ENCODE results near the gene ATP1A4.
"Not testable (repeated sequence)": the region's sequence is repeated elsewhere in the genome, so short reads cannot be mapped to it uniquely, and the experiment has no call there.

ATP1A4 gene

DNA sequence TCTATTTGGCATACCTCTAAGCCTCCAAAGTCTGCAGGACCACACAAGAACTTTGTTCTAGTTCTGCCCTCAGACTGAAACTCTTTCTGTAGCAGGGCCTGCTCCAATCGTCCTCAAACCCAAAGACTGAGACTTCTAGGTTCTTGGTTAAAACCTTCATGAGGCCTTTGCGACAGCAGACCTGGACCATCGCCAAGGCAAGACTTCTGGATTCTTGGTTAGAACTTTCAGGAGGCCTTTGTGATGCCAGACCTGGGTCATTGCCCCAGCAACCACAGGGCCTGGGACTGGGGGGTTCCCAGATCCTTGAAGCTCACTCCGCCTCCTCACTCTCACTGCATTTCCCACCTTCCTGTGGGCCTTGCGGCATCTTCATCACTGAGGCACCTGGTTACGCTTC, at the start of gene ATP1A4:
TSS of gene ATP1A4 (plus strand) at position 301 of the 400 bp plus-strand sequence. CDS start 438 bp downstream, outside the sequence.
- DNase-seq = no peak

DNA sequence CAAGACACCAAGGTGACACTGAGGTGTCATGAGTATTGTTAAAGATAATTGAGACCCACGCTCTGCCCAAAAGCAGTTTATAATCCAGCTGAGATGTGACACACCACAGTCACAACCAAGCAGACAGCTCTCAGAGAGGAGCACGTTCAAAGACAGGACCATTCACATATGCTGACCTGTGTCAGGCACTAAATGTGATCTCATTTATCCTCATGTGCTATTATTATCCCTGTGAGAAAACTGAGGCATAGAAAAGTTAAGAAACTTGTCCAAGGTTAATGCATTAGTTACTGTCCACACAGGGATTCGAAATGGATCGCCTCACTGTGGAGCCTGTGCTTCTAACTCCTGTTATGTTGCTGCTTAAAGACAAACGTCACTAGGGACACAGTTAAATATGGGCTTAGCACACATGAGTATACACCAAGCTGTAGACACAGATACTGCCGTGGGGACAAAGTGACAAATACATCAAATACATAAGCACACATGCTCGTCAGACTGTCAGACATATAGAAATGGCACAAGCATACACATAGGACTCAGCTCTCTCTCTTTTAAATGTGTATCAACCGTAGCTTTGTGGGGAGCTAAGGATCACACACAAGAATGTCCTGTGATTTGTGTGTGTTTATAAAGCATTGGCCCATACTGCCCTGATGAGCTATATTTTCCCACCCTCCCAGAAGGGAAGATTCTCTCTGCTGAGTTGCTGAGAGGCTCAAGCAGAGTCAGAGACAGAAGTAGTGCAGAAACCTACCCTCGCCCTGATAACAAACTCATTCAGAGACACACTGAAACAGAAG, 49.5 kb upstream of the ATP1A4 start:
- DNase-seq = no peak

DNA sequence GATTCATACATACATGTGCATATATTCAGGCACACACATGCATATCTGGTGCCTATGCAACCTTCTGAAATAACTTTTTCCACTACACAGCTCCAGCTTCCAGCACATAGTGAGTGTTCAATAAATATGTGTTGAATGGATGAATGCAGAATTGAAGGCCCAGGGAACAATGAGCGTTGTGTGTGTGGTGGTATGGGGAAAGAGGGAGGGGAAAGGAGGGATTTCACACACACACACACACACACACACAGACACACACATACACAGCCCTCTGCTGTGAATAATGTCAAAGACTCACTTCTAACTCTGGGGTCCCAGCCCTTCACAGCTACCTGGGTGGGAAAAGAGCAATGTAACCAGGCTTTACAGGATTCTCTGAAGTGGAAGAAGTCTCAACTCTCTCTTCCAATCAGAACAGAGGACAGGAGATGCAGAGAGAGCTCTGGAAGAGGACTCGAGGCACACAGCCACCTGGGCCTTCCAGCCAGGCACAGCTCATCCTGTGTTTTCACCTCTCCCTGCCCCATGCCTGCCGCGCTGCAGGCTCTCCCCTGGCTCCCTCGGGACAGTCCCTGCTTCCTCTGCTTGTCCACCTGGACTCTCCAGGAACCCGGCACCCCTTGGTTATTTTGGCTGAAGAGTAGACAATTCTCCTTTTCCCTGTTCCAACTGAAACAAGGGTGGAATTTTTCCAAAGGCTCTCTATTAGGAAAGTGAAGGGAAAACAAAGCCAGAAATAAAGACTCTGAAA, 47.6 kb upstream of the ATP1A4 start:
- no peak for DNase-seq

DNA sequence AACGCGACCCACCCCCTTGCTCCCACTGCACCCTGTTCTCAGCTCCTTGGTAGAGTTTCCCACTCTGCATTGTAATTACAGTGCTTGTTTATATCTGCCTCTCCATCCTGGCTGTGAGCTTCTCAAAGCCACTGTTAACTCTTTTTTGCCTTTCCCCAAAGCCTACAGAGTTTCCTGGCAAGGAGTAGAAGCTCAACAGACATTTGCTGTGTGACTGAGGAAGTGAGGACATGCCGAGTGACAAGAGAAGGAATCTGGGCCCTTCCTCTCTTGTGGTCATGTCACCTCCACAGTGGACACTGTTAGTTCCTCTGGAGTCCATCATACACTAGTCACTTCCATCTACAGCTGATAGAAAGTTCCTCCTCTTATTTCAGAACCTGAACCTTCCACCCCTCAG, 46.9 kb upstream of the ATP1A4 start:
- no peak for DNase-seq

DNA sequence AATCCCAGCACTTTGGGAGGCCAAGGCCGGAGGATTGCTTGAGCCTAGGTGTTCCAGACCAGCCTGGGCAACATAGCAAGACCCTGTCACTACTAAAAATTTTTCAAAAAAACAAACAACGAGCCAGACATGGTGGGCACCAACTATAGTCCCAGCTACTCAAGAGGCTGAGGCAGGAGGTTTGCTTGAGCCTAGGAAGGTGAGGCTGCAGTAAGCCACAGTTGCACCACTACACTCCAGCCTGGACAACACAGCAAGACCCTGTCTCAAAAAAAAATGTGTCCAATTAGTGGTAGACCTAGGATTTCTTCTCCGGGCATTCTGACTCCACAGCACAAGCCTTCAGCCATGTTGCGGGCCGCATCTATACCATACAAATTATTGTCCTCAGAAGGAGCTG, 46.2 kb upstream of the ATP1A4 start:
- DNase-seq = no peak

DNA sequence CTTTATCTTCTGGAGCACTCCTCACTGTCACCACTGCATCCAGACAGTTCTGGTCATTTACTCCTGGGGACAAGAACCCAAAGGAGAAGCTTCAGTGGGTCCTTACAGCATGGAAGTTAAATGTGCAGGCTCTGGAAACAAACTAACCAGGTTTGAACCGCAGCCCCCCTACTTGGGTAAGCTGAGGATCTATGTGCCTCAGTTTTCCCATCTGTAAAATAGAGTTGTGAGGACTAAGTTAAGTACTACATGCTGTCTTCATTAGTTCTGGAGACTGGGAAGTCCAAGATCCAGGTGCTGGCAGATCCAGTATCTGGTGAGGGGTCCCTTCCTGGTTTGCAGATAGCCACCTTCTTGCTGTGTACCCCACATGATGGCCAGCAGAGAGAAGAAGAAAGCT, 43.9 kb upstream of the ATP1A4 start:
- DNase-seq = no peak

DNA sequence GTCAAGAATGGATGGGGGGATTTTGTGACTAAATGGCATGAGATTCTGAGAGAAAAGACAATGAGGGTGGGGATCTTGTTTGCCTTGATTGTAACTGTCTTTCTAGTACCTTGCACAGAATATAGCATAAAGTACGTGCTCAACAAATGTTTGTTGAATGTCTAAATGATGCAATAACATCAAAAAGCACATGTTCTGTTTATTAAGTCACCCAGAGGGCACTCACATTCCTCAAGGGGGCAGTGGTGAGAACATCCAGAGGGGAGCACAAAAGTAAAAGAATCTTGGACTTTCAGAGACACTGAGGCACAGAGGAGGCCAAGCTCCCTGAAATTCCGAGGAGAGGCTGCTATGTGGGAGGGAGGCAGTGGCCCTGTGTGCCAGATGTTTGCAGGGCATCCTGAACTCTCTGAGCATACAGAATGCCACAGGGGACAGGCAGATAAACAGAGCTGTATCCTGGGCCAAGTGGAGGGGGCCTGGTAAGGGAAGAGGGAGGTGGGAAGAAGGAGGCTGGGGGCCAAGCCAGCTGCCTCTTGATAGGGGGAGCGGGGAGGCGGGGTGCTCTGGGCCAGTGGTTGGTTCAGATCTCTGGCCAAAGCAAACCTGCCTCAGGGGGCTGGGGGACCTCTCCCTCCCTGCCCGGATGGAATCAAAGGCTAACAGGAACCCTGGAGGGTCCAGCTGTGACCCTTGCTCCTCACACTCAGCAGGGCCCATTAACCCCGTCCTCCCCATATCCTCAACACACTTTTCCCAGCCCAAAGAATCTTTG, 42.3 kb upstream of the ATP1A4 start:
- peak; percentile 79 for DNase-seq

DNA sequence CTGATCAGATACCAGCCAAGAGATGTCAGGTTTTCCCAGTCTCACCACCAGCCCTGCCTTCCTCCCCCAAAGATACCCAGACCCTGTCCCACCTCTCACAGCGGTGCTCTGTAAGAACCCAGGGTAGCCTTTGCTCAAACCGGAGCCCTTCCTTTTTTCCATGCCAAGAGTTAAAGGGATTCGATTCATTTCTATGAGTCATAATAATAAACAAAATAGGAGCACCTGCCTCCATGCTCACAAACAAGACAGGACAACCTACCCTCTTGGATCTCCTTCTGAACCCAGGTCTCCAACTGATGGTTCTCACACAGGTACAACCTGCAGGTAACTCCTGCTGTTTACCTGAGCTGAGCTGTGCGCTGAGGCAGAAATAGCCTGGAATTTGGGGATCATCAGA, 41.7 kb upstream of the ATP1A4 start:
- DNase-seq = no peak

DNA sequence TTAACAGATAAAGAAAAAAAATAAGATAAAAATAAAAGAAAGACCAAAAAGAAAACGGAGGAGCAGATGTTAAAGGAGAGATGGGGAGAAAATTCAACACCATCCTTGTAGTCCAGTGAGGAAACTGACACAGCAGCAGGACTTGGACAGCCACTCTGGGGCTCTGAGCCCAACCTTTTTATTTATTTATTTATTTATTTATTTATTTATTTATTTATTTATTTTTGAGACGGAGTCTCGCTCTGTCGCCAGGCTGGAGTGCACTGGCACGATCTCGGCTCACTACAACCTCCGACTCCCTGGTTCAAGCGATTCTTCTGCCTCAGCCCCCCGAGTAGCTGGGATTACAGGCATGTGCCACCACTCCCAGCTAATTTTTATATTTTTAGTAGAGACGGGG, 39.9 kb upstream of the ATP1A4 start:
- DNase-seq = not testable (repeated sequence)

DNA sequence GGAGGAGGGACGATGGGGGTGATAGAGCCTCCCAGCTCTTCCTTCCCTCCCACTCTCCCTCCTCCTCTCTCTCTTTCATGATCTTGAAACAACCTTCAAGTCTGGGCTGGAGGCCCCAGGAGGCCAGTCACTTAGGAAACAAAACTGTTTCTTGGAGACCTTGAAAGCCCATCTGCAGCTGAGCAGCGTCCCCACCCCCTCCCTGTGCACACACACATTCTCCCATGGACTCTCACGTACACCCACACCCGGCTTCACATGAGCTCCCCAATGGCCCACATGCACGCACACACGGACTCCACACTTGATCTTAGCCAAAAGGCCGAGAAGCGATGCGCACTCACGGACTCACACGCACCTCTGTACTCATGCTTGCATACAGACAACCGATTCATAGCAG, 39.0 kb upstream of the ATP1A4 start:
- DNase-seq = no peak

DNA sequence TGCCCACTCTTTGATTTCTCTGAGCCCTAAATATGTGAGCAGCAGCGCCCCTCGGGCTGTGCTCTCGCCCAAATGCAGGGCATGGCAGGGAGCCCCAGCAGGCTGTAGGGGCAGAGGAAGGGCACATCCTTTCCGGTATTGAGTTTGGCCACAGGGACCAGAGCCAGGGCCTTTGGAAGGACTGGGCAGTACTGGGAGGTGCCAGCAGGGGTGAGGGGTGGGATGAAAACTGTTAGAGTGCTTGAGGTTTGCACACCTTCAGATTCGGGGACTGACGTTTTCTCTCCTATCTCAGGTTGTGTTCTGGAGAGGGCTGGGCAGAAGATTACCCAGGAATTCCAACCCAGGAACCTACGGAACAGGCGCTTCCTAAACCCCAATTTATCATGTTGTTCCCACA, 38.0 kb upstream of the ATP1A4 start:
- DNase-seq = no peak

DNA sequence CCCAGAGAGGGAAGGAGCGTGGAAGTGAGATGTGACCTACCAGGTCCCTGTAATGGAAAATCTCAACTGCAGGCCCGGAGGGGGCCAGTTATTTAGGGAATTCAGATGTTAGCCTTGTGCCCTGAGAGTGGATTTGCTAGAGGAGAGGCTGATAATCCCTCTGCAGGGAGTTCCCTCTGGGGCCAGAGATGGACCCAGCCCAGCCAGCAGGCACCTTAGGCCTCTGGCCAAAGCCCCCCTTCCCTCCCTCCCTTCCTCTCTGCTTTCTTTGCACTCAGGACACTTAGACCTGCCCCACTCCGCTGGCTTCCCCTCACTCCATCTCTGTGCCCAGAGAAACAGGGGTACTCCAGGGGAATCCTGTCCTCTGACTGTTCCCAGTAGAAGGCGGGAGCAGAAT, 37.3 kb upstream of the ATP1A4 start:
- no peak for DNase-seq

DNA sequence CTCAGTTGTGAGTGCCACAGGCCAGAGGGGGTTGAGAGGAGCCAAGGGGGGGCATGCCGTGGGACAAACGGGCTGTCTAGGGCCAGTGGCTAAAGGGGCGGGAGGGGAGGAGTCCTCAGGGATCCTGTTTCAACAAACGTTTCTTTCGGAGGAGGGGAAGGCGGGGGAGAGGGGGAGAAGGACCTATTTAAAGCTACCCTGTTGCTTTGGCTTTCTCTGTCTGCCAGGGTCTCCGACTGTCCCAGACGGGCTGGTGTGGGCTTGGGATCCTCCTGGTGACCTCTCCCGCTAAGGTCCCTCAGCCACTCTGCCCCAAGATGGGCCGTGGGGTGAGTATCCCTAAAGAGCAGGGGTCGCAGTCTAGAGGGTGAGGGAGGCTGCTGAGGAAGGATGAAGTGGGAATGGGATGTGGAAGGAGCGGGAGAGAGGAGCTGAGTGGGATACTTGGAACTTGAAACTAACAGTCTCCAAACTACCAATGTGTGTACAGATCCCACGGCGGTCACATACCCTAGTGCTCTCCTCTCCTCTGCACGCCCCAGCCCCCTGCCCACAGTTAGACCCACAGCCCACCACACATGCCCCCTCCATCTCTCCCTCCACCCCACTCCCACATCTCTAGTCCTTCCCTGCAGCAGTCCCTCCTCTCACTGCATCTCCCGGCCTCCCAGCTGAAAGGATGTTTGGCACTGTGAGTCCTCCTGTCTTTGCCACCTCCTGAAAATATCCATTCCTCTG, 35.7 kb upstream of the ATP1A4 start, which contains the start of gene ATP1A2:
TSS of gene ATP1A2 (plus strand) at position 215 of the 738 bp plus-strand sequence. CDS start at position 318, 103 bp downstream.
- no peak for DNase-seq

DNA sequence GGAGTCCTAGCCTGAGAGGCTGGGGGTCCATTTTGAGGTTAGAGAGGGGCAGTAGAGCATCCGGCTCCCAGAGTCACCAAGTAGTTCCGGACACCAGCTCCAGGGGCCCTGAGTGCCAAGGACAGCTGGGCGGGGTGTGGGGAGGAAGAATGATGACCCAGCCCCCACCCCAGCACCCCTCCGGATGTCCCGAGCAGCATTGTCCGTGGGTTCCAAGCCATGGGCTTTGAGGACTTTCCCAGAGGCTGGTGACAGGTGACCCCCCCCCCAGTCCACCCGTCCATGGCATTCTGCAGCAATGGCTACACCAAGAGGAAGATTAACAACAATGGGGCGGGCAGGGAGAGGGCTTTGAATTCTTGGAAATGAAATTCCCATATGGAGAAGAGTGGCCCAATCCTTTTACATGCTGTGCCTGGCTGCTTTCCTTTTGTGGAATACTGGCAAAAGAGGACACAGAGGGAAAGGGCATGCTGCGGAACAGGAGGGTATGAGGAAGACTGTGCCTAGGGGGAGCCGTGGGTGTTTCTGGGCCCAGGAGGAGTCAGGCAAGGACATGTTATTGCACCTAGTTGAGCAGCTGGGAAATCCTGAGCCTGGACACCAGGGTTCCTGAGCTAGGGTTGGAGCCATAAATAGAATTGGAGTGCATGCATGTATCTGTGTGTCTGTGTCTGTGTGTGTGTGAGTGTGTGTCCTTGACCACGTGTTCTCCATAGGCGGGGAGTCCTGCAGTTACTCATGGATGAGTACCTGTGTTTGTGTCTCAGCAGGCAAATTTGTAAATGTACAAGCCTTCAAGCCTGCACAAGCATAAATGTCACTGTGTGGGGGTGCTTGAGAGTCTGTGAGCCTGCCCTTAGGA, 34.9 kb upstream of the ATP1A4 start:
- DNase-seq = no peak

DNA sequence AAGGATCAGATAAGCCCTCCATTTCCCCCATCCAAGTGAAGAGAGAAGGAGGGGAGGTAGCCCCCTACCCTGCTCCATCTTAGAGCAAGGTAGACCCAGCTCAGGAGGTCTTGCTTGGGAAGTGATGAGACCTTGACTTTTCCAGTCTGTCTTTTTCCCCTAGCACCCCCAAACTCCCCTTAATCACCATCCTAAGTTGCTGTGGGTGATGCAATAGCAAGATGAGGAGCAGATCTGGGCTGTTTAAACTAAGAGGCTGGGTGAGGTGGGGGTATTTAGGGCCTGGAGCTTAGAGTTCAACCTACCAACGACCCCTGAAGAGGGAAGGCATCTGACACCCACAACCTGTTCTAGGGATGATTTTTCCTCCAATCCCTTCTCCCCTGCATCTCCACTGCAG, 34.1 kb upstream of the ATP1A4 start:
- no peak for DNase-seq

DNA sequence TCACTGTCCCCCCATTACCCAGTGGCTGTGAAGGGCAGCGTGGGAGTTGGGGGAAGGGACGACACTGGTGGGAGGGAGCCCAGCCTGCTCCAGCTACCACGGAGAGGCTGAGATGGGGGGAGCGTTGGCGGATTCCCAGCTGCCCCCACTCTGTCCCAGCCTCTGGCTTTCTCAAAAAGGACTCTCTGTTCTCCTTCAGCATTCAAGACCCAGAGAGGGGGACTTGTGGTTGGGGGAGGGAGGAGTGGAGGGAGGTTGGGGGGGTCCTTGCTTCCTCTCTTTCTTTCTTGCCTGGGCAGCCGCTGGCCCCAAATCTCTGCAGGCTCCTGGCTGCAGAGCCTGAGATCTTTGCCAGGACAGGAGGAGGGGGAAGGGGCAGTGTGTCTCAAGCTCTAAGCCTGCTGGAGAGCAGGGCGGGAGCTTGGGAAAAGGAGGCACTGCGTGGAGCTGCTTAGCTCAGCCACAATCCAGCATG, 33.7 kb upstream of the ATP1A4 start:
- no peak for DNase-seq

DNA sequence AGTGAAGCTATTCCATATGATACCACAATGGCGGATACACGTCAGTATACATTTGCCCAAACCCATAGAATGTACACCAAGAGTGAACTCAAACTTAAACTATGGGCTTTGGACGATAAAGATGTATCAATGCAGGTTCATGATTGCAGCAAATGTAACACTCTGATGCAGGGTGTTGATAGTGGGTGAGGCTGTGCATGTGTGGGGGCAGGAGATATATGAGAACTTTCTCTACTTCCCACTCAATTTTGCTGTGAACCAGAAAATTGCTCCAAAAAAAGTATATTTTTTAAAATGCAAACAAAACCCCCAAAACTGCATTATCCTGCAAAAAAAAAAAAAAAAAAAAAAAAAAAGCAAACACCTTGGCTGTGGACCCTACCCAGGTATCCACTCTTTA, 32.5 kb upstream of the ATP1A4 start:
- no peak for DNase-seq

DNA sequence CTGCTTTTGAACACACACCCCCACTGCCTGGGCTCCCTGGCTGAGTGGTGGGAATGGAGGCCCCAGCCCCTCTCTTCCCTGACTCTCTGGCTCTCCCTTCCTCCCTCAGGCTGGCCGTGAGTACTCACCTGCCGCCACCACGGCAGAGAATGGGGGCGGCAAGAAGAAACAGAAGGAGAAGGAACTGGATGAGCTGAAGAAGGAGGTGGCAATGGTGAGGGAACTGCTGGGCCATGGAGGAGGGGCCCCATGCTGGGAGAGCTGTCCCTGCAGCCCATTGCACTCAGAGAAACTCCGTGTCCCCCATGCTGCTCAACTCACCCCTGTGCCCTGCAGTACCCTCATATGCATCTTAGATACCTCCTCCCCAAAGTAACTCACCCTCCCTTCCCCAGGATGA, 30.6 kb upstream of the ATP1A4 start:
- DNase-seq = no peak

DNA sequence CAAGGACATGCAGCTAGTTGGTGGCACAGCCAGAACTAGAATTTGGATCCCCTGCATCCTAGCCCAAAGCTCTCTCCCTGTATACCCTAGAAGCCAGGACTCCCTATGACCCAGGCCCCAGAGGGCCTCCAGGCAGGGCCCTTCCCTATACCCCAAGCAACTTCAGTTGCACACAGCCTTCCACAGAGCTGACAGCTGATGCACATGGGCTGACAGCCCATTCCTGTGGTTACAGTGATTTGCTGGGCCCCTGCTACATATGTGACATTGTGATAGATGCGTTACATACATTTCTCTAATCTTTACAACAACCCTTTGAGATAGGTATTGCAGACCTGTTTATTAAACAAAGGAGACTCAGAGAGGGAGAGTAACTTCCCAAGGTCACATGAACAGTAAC, 30.0 kb upstream of the ATP1A4 start:
- DNase-seq = no peak

DNA sequence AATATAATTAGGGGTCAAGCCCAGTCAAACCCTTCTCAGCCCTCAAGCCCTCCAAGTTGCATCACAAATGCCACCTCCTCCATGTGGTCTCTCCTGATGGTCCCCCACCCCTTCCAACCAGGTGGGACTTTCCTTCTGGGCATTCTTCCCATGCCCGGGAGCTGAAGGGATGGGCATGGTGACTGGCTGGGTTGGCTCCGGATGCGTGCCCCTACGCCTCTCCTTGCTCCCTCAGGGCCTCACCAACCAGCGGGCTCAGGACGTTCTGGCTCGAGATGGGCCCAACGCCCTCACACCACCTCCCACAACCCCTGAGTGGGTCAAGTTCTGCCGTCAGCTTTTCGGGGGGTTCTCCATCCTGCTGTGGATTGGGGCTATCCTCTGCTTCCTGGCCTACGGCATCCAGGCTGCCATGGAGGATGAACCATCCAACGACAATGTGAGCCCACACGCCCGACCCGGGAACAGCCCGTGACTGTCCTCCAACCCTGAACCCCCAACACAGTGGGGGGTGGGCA, 28.4 kb upstream of the ATP1A4 start:
- no peak for DNase-seq

DNA sequence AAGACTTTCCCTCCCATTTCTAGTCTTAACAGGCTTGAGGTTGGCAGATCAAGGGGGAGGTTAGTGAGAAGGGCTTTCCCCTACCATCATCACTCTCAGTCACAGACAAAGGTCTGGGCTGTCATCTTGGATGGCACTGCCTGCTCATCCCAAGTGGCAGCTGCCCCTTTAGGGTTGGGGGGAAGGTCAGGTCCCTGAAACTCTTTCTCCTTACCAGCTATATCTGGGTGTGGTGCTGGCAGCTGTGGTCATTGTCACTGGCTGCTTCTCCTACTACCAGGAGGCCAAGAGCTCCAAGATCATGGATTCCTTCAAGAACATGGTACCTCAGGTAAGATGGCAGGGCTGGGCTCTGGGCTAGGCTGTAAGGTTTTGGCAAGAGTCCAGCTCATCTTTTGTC, 27.7 kb upstream of the ATP1A4 start:
- DNase-seq = no peak
